ENCODE results near the gene STRN. TPM values are rescaled to one million over a fixed set of nuclear protein-coding genes. Genes with fewer than 3 reads are reported as not detected.
"Not testable (repeated sequence)": the region's sequence is repeated elsewhere in the genome, so short reads cannot be mapped to it uniquely, and the experiment has no call there.

Gene STRN
- total and polyA plus RNA-seq, 5 donors, result 7.7 to 41.1 (median 34.5) TPM

GRCh38 chr2:36834731-36835524 is 131.4 kb downstream of the STRN start:
- 40% methylated on average over 5 of the region's 5 CpGs for WGBS
- no peak overlapping the region for H3K4me3 ChIP-seq (ENCODE audit: low read length)

GRCh38 chr2:36834203-36834602 is 132.1 kb downstream of the STRN start:
- Histone ChIP-seq H3K4me3 (ENCODE audit: low read length) (no peak overlapping the region), H3K27ac (ENCODE audit: low read length) (no peak overlapping the region), H3K9me3 (ENCODE audit: control insufficient read depth, low read length) (no peaks in the 10 kb centered on the region), H3K27me3 (ENCODE audit: control insufficient read depth, insufficient read depth) (no peaks in the 10 kb centered on the region), H3K4me1 (ENCODE audit: control insufficient read depth, insufficient read depth, low read length) (no peaks in the 10 kb centered on the region)
- DNase-seq (no peak), ATAC-seq (no peak)
- intact Hi-C loops (cut with DNase I), result no loop called here
- WGBS, result 94% methylated on average over 2 of the region's 2 CpGs

More at GRCh38 chr2:36834731-36835524, 131.4 kb downstream of the STRN start:
- Histone ChIP-seq H3K4me1 (ENCODE audit: control insufficient read depth, insufficient read depth, low read length) (no peaks in the 10 kb centered on the region), H3K9me3 (ENCODE audit: control insufficient read depth, low read length) (no peaks in the 10 kb centered on the region), H3K27me3 (ENCODE audit: control insufficient read depth, insufficient read depth) (no peaks in the 10 kb centered on the region), H3K27ac (ENCODE audit: low read length) (no peak overlapping the region)
- intact Hi-C loops (cut with DNase I), result no loop called here
- ATAC-seq (no peak), DNase-seq (no peak)

- H3K27me3 ChIP-seq (ENCODE audit: control insufficient read depth, insufficient read depth), result no peaks in the 10 kb centered on the region
- WGBS, result 33% methylated on average over 1 of the region's 1 CpG
- intact Hi-C loops (cut with DNase I), result no loop called here
These were observed 135.2 kb downstream of the STRN start for GRCh38 chr2:36831185-36831584.

GRCh38 chr2:36824683-36825082 is 141.7 kb downstream of the STRN start:
- intact Hi-C loops (cut with DNase I); H3K4me3 ChIP-seq (ENCODE audit: low read length); H3K27ac ChIP-seq (ENCODE audit: low read length); DNase-seq; ATAC-seq; H3K9me3 ChIP-seq (ENCODE audit: control insufficient read depth, low read length); H3K4me1 ChIP-seq (ENCODE audit: control insufficient read depth, insufficient read depth, low read length); H3K27me3 ChIP-seq (ENCODE audit: control insufficient read depth, insufficient read depth): not testable (repeated sequence)
- WGBS, result 61% methylated on average over 2 of the region's 2 CpGs

More at GRCh38 chr2:36831185-36831584, 135.2 kb downstream of the STRN start:
- no peaks in the 10 kb centered on the region for H3K9me3 ChIP-seq (ENCODE audit: control insufficient read depth, low read length)
- H3K27ac ChIP-seq (ENCODE audit: low read length), result no peak overlapping the region
- H3K4me3 ChIP-seq (ENCODE audit: low read length), result no peak overlapping the region
- no peak for DNase-seq
- no peaks in the 10 kb centered on the region for H3K4me1 ChIP-seq (ENCODE audit: control insufficient read depth, insufficient read depth, low read length)
- no peak for ATAC-seq

- WGBS, result 74% methylated on average over 7 of the region's 7 CpGs
These were observed 142.1 kb downstream of the STRN start for GRCh38 chr2:36824273-36824672.

GRCh38 chr2:36823862-36824261 is 142.5 kb downstream of the STRN start:
- Histone ChIP-seq H3K27ac (ENCODE audit: low read length) (no peak overlapping the region), H3K4me3 (ENCODE audit: low read length) (no peak overlapping the region), H3K9me3 (ENCODE audit: control insufficient read depth, low read length) (no peaks in the 10 kb centered on the region), H3K4me1 (ENCODE audit: control insufficient read depth, insufficient read depth, low read length) (no peaks in the 10 kb centered on the region), H3K27me3 (ENCODE audit: control insufficient read depth, insufficient read depth) (no peaks in the 10 kb centered on the region)
- 89% methylated on average over 10 of the region's 10 CpGs for whole genome bisulfite sequencing
- ATAC-seq (no peak), DNase-seq (no peak)
- intact Hi-C loops (cut with DNase I), result no loop called here

More at GRCh38 chr2:36824273-36824672, 142.1 kb downstream of the STRN start:
- ATAC-seq, result no peak
- intact Hi-C loops (cut with DNase I), result no loop called here
- DNase-seq, result no peak
- Histone ChIP-seq H3K4me3 (ENCODE audit: low read length) (no peak overlapping the region), H3K27me3 (ENCODE audit: control insufficient read depth, insufficient read depth) (no peaks in the 10 kb centered on the region), H3K4me1 (ENCODE audit: control insufficient read depth, insufficient read depth, low read length) (no peaks in the 10 kb centered on the region), H3K27ac (ENCODE audit: low read length) (no peak overlapping the region), H3K9me3 (ENCODE audit: control insufficient read depth, low read length) (no peaks in the 10 kb centered on the region)

- no peak for DNase-seq
- no peak for ATAC-seq
- Histone ChIP-seq H3K27ac (ENCODE audit: low read length) (no peak overlapping the region), H3K27me3 (ENCODE audit: control insufficient read depth, insufficient read depth) (no peaks in the 10 kb centered on the region), H3K9me3 (ENCODE audit: control insufficient read depth, low read length) (no peaks in the 10 kb centered on the region), H3K4me1 (ENCODE audit: control insufficient read depth, insufficient read depth, low read length) (no peaks in the 10 kb centered on the region), H3K4me3 (ENCODE audit: low read length) (no peak overlapping the region)
- WGBS, result 82% methylated on average over 7 of the region's 7 CpGs
- intact Hi-C loops (cut with DNase I), result no loop called here
These were observed 145.3 kb downstream of the STRN start for GRCh38 chr2:36820942-36821605.

GRCh38 chr2:36819095-36819711 is 147.1 kb downstream of the STRN start:
- no peak for ATAC-seq
- no peak overlapping the region for H3K4me3 ChIP-seq (ENCODE audit: low read length)
- H3K27ac ChIP-seq (ENCODE audit: low read length), result no peak overlapping the region
- intact Hi-C loops (cut with DNase I), result no loop called here
- no peak for DNase-seq
- WGBS, result 88% methylated on average over 4 of the region's 4 CpGs
- no peaks in the 10 kb centered on the region for H3K27me3 ChIP-seq (ENCODE audit: control insufficient read depth, insufficient read depth)
- no peaks in the 10 kb centered on the region for H3K4me1 ChIP-seq (ENCODE audit: control insufficient read depth, insufficient read depth, low read length)
- no peaks in the 10 kb centered on the region for H3K9me3 ChIP-seq (ENCODE audit: control insufficient read depth, low read length)

- Histone ChIP-seq H3K27me3 (ENCODE audit: control insufficient read depth, insufficient read depth) (no peaks in the 10 kb centered on the region), H3K4me3 (ENCODE audit: low read length) (no peak overlapping the region), H3K9me3 (ENCODE audit: control insufficient read depth, low read length) (no peaks in the 10 kb centered on the region), H3K27ac (ENCODE audit: low read length) (no peak overlapping the region), H3K4me1 (ENCODE audit: control insufficient read depth, insufficient read depth, low read length) (no peaks in the 10 kb centered on the region)
- ATAC-seq (no peak), DNase-seq (no peak)
- 78% methylated on average over 2 of the region's 2 CpGs for WGBS
- intact Hi-C loops (cut with DNase I), result no loop called here
These were observed 147.8 kb downstream of the STRN start for GRCh38 chr2:36818542-36818941.

GRCh38 chr2:36812196-36812595 is 154.1 kb downstream of the STRN start:
- no peak for ATAC-seq
- no peak for DNase-seq
- no peaks in the 10 kb centered on the region for H3K27me3 ChIP-seq (ENCODE audit: control insufficient read depth, insufficient read depth)
- 29% methylated on average over 6 of the region's 6 CpGs for WGBS
- no peak overlapping the region for H3K4me3 ChIP-seq (ENCODE audit: low read length)
- H3K4me1 ChIP-seq (ENCODE audit: control insufficient read depth, insufficient read depth, low read length), result no peaks in the 10 kb centered on the region
- intact Hi-C loops (cut with DNase I), result no loop called here
- H3K9me3 ChIP-seq (ENCODE audit: control insufficient read depth, low read length), result no peaks in the 10 kb centered on the region
- H3K27ac ChIP-seq (ENCODE audit: low read length), result no peak overlapping the region

- no peak for DNase-seq
- no peak for ATAC-seq
- H3K27me3 ChIP-seq (ENCODE audit: control insufficient read depth, insufficient read depth), result no peaks in the 10 kb centered on the region
- WGBS, result 86% methylated on average over 5 of the region's 5 CpGs
- intact Hi-C loops (cut with DNase I), result no loop called here
- no peak overlapping the region for H3K27ac ChIP-seq (ENCODE audit: low read length)
- H3K4me3 ChIP-seq (ENCODE audit: low read length), result no peak overlapping the region
- H3K4me1 ChIP-seq (ENCODE audit: control insufficient read depth, insufficient read depth, low read length), result no peaks in the 10 kb centered on the region
- H3K9me3 ChIP-seq (ENCODE audit: control insufficient read depth, low read length), result no peaks in the 10 kb centered on the region
These were observed 155.3 kb downstream of the STRN start for GRCh38 chr2:36811071-36811470.

Measured in right cardiac atrium (tissue), 5 donors.